GM10248 (cell line): ENCODE results near the gene CCL17.

ENCODE experiments used
- CTCF ChIA-PET: fragments of 300-600 bp; sonication (Branson Sonifier 250); formaldehyde crosslinking; extraction: SDS; loops from one replicate; lab custom pipeline; 2021; ENCODE audit warnings: antibody characterized with exemption; lab: Yijun Ruan, JAX
- POLR2A ChIA-PET: fragments of 350-650 bp; sonication (Branson Sonifier 250); formaldehyde crosslinking; extraction: SDS; loops from one replicate; lab custom pipeline; 2020; ENCODE audit warnings: antibody characterized with exemption; lab: Yijun Ruan, JAX
- DNase-seq: peaks from one replicate; pipeline ENCODE4 v3.0.0; 2012; ENCODE audit errors: extremely low spot score
- TF ChIP-seq, protein P1 (sequence below): IDR thresholded peaks from 2 replicates; pipeline ENCODE4 v1.5.1; 2012; ENCODE audit warnings: mild to moderate bottlenecking, low read depth; ENCODE audit errors: extremely low read depth, missing control alignments, control extremely low read depth

The CCL17 gene

DNA sequence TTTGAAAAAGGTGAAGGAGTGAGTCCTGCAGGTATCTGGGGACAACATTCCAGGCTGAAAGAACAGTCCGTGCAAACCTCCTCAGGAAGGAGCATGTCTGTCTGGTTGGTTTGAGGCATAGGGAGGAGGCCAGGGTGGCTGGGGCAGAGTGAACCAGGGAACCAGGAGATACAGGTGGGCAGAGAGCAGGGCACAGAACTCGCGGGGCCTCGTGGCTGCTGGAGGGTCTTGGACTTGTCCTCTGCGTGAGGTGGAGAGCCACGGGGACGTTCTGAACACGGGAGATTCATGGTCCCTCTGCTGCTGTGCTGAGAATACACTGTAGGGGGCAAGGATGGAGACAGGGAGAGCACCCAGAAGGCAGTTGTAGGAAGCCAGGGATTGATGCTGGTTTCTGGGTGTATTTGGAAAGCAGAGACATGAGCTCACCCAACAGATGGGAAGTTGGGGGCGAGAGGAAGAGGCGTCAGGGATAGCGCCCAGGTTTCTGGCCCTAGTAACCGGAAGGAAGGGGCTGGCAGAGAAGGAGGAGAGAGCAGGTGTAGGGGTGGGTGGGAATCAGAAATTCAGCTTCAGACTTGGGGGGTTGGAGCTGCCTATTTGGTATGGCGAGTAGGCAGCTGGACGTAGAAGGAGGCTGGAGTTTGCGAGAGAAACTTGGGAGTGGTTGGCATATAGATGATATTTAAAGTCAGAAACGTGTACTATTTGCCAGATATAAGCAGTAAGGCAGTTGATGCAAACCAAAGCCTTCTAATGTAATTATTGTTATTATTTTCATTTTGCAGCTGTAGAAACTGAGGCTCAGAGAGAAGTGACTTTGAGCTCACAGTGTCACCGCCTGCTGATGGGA, at the start of gene CCL17:
Gene CCL17, plus strand, starts transcription at position 803 of the 853 bp plus-strand sequence. CDS start 9,166 bp downstream, outside the sequence.
- CTCF ChIA-PET, result interaction anchor here (1.0 to 4.0 kb wide), 6 partner anchors 9 to 104 kb away, joined by 3 to 57 read pairs (median 5); no protein-coding TSS in a partner anchor
- POLR2A ChIA-PET, result no interaction called here
- TF ChIP-seq, protein P1, sequence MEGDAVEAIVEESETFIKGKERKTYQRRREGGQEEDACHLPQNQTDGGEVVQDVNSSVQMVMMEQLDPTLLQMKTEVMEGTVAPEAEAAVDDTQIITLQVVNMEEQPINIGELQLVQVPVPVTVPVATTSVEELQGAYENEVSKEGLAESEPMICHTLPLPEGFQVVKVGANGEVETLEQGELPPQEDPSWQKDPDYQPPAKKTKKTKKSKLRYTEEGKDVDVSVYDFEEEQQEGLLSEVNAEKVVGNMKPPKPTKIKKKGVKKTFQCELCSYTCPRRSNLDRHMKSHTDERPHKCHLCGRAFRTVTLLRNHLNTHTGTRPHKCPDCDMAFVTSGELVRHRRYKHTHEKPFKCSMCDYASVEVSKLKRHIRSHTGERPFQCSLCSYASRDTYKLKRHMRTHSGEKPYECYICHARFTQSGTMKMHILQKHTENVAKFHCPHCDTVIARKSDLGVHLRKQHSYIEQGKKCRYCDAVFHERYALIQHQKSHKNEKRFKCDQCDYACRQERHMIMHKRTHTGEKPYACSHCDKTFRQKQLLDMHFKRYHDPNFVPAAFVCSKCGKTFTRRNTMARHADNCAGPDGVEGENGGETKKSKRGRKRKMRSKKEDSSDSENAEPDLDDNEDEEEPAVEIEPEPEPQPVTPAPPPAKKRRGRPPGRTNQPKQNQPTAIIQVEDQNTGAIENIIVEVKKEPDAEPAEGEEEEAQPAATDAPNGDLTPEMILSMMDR, result no peak
- DNase-seq, result no peak

DNA sequence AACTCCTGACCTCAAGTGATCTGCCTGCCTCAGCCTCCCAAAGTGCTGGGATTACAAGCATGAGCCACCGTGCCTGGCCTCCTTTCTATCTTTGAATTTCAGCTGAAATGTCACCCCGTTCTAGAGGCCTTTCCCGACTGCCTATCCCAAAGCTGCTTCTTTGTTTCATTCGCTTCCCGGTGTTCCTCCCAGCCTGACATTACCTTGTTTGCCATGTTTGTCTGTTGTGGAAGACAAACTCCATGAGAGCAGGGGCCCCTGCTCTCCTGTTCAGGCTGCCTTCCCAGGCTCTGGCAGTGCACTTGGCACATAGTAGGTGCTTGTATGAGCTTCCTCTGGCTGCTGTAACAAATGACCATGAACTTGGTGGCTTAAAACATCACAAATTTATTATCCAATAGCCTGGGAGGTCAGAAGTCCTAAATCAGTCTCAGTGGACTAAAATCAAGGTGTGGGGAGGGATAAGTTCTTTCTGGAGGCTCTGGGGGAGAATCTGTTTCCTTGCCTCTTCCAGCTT, 48.6 kb upstream of the CCL17 start:
- TF ChIP-seq, protein P1, result no peak
- POLR2A ChIA-PET, result no interaction called here
- CTCF ChIA-PET, result interaction anchor here (1.3 to 3.4 kb wide), 3 partner anchors 22 to 62 kb away, joined by 3 to 22 read pairs (median 4); no protein-coding TSS in a partner anchor
- DNase-seq, result no peak

DNA sequence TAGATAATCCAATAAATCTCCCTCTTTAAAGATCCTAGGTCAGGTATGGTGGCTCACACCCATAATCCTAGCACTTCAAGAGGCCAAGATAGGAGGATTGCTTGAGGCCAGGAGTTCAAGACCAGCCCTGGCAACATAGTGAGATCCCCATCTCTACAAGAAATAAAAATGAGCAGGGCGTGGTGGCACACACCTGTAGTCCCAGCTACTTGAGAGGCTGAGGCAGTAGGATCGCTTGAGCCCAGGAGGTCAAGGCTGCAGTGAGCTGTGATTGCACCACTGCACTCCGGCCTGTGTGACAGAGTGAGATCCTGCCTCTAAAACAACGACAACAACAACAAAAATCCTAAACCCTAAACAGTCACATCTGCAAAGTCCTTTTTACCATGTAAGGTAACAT, 48.0 kb upstream of the CCL17 start:
- POLR2A ChIA-PET, result interaction anchor here (1.2 kb wide), 1 partner anchor 14 kb away, joined by 3 read pairs; no protein-coding TSS in a partner anchor

DNA sequence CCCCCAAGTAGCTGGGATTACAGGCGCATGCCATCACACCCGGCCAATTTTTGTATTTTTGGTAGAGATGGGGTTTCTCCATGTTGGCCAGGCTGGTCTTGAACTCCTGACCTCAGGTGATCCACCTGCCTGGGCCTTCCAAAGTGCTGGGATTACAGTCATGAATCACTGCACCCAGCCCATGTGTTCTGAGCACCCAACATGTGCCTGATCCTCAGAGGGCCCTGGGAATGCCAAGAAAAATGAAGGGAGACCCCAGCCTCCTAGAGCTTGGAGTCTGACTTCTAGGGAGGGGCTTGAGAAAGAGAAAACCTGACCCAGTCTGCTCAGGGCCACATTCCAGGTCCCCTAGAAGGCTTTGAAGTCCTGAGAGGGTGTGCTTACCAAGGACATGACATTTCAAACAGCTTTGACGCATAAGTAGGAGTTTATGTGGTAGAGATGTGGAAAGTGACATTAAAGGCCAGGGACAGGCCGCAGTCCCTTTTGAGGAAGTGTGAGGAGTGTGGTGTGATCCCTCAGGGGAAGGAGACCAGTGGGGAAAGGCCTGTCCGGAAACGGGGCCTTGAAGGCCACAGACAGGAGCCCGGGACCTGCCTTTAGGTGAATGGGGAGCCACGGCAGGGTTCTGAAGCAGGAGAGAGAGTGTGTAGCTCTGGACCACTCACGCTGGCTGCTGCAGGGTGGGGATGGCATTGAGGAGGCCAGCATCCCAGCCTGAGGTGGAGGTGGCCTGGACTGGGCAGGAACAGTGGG, 47.1 kb upstream of the CCL17 start:
- no peak for DNase-seq
- CTCF ChIA-PET, result interaction anchor here (1.0 to 3.4 kb wide), 3 partner anchors 9 to 60 kb away, joined by 3 to 22 read pairs (median 7); no protein-coding TSS in a partner anchor

More for the DNA sequence above, 48.0 kb upstream of the CCL17 start:
- CTCF ChIA-PET, result interaction anchor here (1.3 to 3.4 kb wide), 3 partner anchors 22 to 61 kb away, joined by 3 to 22 read pairs (median 4); no protein-coding TSS in a partner anchor
- no peak for DNase-seq
- TF ChIP-seq, protein P1, result no peak

DNA sequence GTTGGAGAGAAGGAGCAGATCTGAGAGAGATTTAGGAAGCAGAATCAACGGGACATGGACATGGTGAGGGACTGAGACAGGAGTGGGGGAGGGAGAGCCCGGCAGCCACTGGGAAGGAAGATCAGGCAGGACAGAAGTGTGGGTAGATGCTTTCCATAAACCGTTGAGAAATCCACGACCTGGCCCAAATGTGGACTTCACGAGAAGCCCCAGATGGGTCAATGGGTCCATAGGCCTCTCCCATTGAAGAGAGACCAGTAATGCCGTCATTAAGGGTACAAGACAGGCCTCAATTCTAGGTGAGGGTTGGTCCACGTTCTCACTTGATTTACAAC, 46.5 kb upstream of the CCL17 start:
- POLR2A ChIA-PET, result interaction anchor here (0.6 kb wide), 1 partner anchor 8 kb away, joined by 5 read pairs; no protein-coding TSS in a partner anchor
- DNase-seq, result peak; percentile 35
- CTCF ChIA-PET, result interaction anchor here (1.0 to 3.4 kb wide), 3 partner anchors 10 to 60 kb away, joined by 3 to 22 read pairs (median 7); no protein-coding TSS in a partner anchor
- TF ChIP-seq, protein P1, result no peak

More for the DNA sequence above, 47.1 kb upstream of the CCL17 start:
- POLR2A ChIA-PET, result interaction anchor here (0.6 to 1.2 kb wide), 4 partner anchors 8 to 15 kb away, joined by 3 to 5 read pairs (median 3); partner anchors contain the start of gene CX3CL1
- TF ChIP-seq, protein P1, result no peak

DNA sequence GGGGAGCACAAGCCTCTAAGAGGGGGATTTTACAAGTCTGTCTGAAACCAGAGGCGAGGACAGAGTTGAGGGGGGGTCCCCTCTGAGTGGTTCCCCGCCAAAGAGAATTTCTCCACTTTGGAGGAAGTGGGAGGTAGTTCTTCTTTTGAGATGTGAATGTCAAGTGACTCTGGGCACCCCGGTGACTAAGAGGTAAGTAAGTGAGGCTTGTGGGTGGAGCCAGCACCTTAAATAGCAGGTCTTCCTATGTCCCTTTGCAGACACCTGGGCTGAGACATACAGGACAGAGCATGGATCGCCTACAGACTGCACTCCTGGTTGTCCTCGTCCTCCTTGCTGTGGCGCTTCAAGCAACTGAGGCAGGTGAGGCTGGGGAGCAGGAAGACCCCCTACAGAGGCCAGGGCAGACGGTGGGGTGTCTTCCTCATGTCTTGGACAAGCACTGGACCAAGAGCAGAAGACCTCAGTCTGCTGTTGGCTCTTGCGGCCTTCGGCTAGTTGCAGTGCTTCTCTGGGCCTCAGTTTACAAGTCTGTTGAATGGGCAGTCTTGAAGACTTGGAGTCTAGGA, 46.0 kb upstream of the CCL17 start, which contains the start of gene CCL22:
Gene CCL22, plus strand, starts transcription at position 257 of the 569 bp plus-strand sequence. Its CDS starts 34 bp downstream, at position 291.
- CTCF ChIA-PET, result interaction anchor here (1.2 to 3.4 kb wide), 6 partner anchors 13 to 59 kb away, joined by 3 to 30 read pairs (median 4); no protein-coding TSS in a partner anchor
- TF ChIP-seq, protein P1, result no peak
- POLR2A ChIA-PET, result no interaction called here
- peak; percentile 82 for DNase-seq
